CD4-positive, alpha-beta T cell treated with Interleukin-4 for 4 hours (primary cell): ENCODE results near the gene PPP6R2.

Source experiments
- DNase-seq: peaks from one replicate; pipeline ENCODE4 v3.0.0-alpha.2; 2020

The PPP6R2 gene

DNA sequence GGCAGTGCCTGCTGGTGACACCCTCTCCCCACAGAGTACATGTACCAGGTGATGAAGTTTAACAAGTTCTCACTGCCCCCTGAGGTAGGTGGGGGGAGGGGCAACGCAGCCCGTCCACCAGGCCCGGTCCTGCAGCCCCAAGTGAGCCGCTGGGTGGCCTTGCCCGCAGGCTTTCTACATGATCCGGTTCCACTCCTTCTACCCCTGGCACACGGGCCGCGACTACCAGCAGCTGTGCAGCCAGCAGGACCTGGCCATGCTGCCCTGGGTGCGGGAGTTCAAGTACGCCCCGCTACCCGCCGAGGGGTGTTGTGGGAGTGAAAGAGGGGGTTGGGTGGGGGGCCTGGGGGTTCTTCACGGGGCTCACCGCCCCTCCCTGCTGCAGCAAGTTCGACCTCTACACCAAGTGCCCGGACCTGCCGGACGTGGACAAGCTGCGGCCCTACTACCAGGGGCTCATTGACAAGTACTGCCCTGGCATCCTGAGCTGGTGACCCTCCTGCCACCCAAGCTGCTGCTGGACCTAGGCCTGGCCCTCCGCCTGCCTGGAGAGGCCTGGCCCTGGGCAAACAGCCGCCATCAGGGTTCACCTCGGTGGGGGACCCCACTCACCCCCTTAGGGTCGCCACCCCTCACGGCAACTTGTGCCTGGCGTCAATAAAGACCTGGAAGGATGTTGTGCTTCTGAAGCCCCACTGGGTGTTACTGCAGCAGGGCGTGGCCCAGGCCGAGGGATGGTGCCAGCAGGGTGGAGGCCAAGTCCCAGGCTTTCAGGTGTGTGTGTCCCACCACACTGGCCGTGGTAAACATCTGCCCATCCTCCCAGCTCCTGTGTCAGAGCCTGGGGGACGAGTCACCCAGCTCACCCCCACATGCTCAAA is 146.5 kb downstream of the PPP6R2 start:
- no peak for DNase-seq

DNA sequence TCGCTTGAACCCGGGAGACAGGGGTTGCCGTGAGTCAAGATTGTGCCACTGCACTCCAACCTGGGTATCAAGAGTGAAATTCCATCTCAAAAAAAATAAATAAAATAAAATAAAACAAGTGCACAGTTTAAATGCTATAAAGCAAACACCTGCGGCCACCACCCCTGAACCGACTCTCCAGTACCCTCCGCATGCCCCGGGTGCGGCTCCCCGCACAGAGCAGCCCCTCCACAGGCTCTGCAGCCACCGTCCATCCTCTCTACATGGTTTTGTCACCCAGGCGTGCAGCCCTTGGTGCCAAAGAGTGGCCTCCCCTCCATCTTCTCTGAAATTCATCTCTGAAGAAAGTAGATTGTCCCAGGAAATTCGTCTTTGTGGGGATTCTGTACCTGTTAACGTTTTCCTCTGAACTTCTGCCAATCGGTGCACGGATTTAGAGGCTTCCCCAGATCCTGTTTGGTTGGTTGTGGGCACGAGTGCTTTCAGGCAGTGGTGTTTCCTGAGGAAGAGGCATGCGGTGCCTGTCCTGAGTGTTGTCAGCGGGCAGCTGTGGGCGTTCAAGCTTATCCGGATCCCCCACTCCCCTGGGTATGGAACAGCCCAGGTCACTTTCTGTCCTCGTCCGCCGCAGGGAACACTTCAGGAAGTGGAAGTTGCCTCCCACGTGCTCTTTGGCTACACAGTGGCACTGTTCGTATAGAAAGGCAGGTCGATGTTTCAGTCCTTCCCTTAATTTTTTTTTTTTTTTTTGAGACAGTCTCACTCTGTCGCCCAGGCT is 147.6 kb downstream of the PPP6R2 start:
- DNase-seq, result no peak
